OCI-LY1 (cell line): ENCODE data around the gene UNC13D.
A peak's percentile ranks its signal among the peaks of the same experiment; 100 is the strongest.
"Not testable (repeated sequence)": the region's sequence is repeated elsewhere in the genome, so short reads cannot be mapped to it uniquely, and the experiment has no call there.

Experiments
- H2AFZ ChIP-seq: fragments of 200-600 bp; sonication (generic), shearing (Covaris generic); 2 replicates; pipeline ENCODE4 v1.6.0; 2014; ENCODE audit warnings: antibody characterized with exemption, mild to moderate bottlenecking, low read length
- H3F3A ChIP-seq: fragments of 200-600 bp; sonication (generic), shearing (Covaris generic); 2 replicates; pipeline ENCODE4 v1.6.0; 2014; ENCODE audit warnings: mild to moderate bottlenecking, antibody characterized with exemption, low read length, moderate library complexity; ENCODE audit not compliant: insufficient read depth
- H3K27ac ChIP-seq: fragments of 200-600 bp; sonication (generic); 2 replicates; pipeline ENCODE4 v1.5.1; 2014; ENCODE audit warnings: low read length, mixed run types, mild to moderate bottlenecking, low read depth; ENCODE audit not compliant: poor library complexity, severe bottlenecking
- H3K27me3 ChIP-seq: fragments of 200-600 bp; sonication (generic); 2 replicates; pipeline ENCODE4 v1.6.0; 2014; ENCODE audit warnings: antibody characterized with exemption, mild to moderate bottlenecking, low read length, moderate library complexity; ENCODE audit not compliant: insufficient read depth
- H3K36me3 ChIP-seq: fragments of 200-600 bp; sonication (generic); 2 replicates; pipeline ENCODE4 v1.6.1; 2014; ENCODE audit warnings: mild to moderate bottlenecking, antibody characterized with exemption, low read length, moderate library complexity, mixed read lengths; ENCODE audit not compliant: insufficient read depth
- H3K4me1 ChIP-seq: fragments of 200-600 bp; sonication (generic); 2 replicates; pipeline ENCODE4 v1.5.1; 2014; ENCODE audit warnings: mild to moderate bottlenecking, low read length, moderate library complexity; ENCODE audit not compliant: insufficient read depth, severe bottlenecking
- H3K4me2 ChIP-seq: fragments of 200-600 bp; sonication (generic), shearing (Covaris generic); 2 replicates; pipeline ENCODE4 v1.6.1; 2014; ENCODE audit warnings: low read length
- H3K4me3 ChIP-seq: fragments of 200-600 bp; sonication (generic); 2 replicates; pipeline ENCODE4 v1.5.1; 2014; ENCODE audit warnings: low read length, low read depth, mild to moderate bottlenecking, mixed read lengths; ENCODE audit not compliant: poor library complexity, severe bottlenecking
- H3K79me2 ChIP-seq: fragments of 200-600 bp; shearing (Covaris generic); 2 replicates; pipeline ENCODE4 v1.6.1; 2016; ENCODE audit warnings: mixed run types, low read length, mixed read lengths; ENCODE audit not compliant: insufficient read depth
- H3K9ac ChIP-seq: fragments of 200-600 bp; sonication (generic), shearing (Covaris generic); 2 replicates; pipeline ENCODE4 v1.6.1; 2014; ENCODE audit warnings: mild to moderate bottlenecking, low read length, mixed read lengths
- H3K9me2 ChIP-seq: fragments of 200-600 bp; sonication (generic), shearing (Covaris generic); 2 replicates; pipeline ENCODE4 v1.6.1; 2014; ENCODE audit warnings: low read depth, mild to moderate bottlenecking, low read length, mixed read lengths
- H3K9me3 ChIP-seq: fragments of 200-600 bp; shearing (Covaris generic); 2 replicates; pipeline ENCODE4 v1.6.1; 2014; ENCODE audit warnings: low read length, mixed read lengths
- H4K20me1 ChIP-seq: fragments of 200-600 bp; sonication (generic), shearing (Covaris generic); 2 replicates; pipeline ENCODE4 v1.6.0; 2016; ENCODE audit warnings: mild to moderate bottlenecking, low read length; ENCODE audit not compliant: insufficient read depth
- CTCF ChIP-seq: fragments of 200-600 bp; sonication (generic), shearing (Covaris generic); IDR thresholded peaks from 2 replicates; pipeline ENCODE4 v1.5.1; 2017; ENCODE audit warnings: mild to moderate bottlenecking, antibody characterized with exemption, low read length, moderate library complexity, mixed read lengths
- EZH2 ChIP-seq: fragments of 200-600 bp; sonication (generic), shearing (Covaris generic); IDR thresholded peaks from 2 replicates; pipeline ENCODE4 v1.8.0; 2017; ENCODE audit warnings: borderline replicate concordance, mixed run types, mild to moderate bottlenecking, antibody characterized with exemption, low read length, moderate library complexity, mixed read lengths

UNC13D gene

GRCh38 chr17:75864887-75865286, 20.7 kb upstream of the UNC13D start:
- not testable (repeated sequence) for H3K4me2 ChIP-seq, H3K4me3 ChIP-seq, H3K9me2 ChIP-seq, H3K27me3 ChIP-seq, H3K9me3 ChIP-seq, H2AFZ ChIP-seq, H3K79me2 ChIP-seq, H3K27ac ChIP-seq, H3K9ac ChIP-seq, H3K36me3 ChIP-seq, H4K20me1 ChIP-seq, H3F3A ChIP-seq
- H3K4me1 ChIP-seq = peaks cover 11% of the 10 kb centered on the region

- H3K27ac ChIP-seq = no peak overlapping the region
- no peaks in the 10 kb centered on the region for H3K36me3 ChIP-seq
- H3K4me3 ChIP-seq = no peak overlapping the region
- H4K20me1 ChIP-seq = no peaks in the 10 kb centered on the region
- TF ChIP-seq EZH2 (no peak), CTCF (no peak)
- H3K4me2 ChIP-seq = no peak overlapping the region; the same call in 1 of the 2 replicates
- H3K79me2 ChIP-seq = no peaks in the 10 kb centered on the region
- H3K9me2 ChIP-seq = no peaks in the 10 kb centered on the region
- H3F3A ChIP-seq = no peaks in the 10 kb centered on the region
- no peak overlapping the region for H3K9ac ChIP-seq
- no peaks in the 10 kb centered on the region for H3K9me3 ChIP-seq
- H3K4me1 ChIP-seq = peaks cover 14% of the 10 kb centered on the region
- no peak overlapping the region for H2AFZ ChIP-seq
- H3K27me3 ChIP-seq = no peaks in the 10 kb centered on the region
Observed at GRCh38 chr17:75864448-75864871, 20.3 kb upstream of the UNC13D start.

GRCh38 chr17:75861927-75862317, 17.7 kb upstream of the UNC13D start:
- no peak overlapping the region for H3K4me2 ChIP-seq
- no peak for TF ChIP-seq EZH2
- no peak for TF ChIP-seq CTCF
- H3K4me3 ChIP-seq = no peak overlapping the region
- no peaks in the 10 kb centered on the region for H3K27me3 ChIP-seq
- H2AFZ ChIP-seq = no peak overlapping the region
- H3K9me3 ChIP-seq = no peaks in the 10 kb centered on the region
- H4K20me1 ChIP-seq = no peaks in the 10 kb centered on the region
- no peaks in the 10 kb centered on the region for H3K36me3 ChIP-seq
- no peaks in the 10 kb centered on the region for H3K9me2 ChIP-seq
- H3K4me1 ChIP-seq = peaks cover 33% of the 10 kb centered on the region
- no peaks in the 10 kb centered on the region for H3K79me2 ChIP-seq
- H3K27ac ChIP-seq = no peak overlapping the region
- no peaks in the 10 kb centered on the region for H3F3A ChIP-seq
- no peak overlapping the region for H3K9ac ChIP-seq

GRCh38 chr17:75859358-75859757, 15.2 kb upstream of the UNC13D start:
- H2AFZ ChIP-seq, H3K9me2 ChIP-seq, H3K9ac ChIP-seq, H3K4me2 ChIP-seq, H3K27me3 ChIP-seq, H3K79me2 ChIP-seq, H4K20me1 ChIP-seq, H3F3A ChIP-seq, H3K9me3 ChIP-seq, H3K4me3 ChIP-seq, H3K36me3 ChIP-seq: not testable (repeated sequence)
- Histone ChIP-seq H3K4me1 (peaks cover 40% of the 10 kb centered on the region), H3K27ac (peak overlapping the region; percentile 98)
